Panc1 (cell line): ENCODE results near the gene ACTG1.

Source experiments
- POLR2AphosphoS5 ChIP-seq: IDR thresholded peaks from 2 replicates; pipeline ENCODE4 v1.6.1; 2012; ENCODE audit warnings: mild to moderate bottlenecking, low read depth, low read length, moderate library complexity
- TF ChIP-seq, protein P1 (sequence below): fragments of 450-650 bp; IDR thresholded peaks from 2 replicates; pipeline ENCODE4 v1.5.1; 2017; ENCODE audit warnings: mild to moderate bottlenecking

DNA sequence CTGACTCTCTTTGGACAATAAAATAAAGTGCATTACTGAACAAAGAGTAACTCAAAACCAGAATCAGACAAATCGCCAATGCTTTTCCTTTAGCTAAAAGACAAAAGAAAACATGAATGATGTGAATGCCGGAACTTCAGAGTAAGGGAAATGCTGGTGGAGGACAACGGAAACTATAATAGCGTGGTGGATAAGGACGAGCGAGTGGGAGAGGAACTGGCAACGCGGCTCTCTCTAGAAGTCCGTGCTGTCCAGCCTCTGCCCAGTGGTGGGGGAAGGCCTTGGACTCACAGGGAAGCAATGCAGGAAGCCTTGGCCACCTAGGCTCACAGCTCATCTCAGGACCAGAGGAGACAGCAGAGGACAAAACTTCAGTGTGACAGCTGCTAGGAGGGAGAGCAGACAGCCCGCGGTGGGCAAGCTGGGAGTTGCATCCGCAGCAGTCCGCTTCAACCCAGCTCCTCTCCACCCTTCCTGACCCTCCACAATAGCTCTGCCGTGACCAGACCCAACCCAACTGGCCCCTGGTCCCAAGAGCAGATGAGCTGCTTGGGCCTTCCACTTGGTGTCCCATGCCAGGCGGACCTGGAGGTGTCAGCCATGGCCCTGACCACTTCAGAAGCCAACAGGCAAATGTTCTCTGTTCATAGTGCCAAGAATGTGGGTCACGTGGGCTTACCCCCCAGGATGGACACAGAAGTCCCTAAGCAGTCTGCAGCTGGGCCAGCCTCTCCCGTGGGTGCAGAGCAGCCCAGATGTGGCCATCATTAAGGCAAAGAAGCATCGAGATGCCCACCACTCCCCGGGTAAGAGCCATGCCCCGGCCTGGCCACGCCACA lies 44.9 kb upstream of the ACTG1 start:
- TF ChIP-seq, protein P1, sequence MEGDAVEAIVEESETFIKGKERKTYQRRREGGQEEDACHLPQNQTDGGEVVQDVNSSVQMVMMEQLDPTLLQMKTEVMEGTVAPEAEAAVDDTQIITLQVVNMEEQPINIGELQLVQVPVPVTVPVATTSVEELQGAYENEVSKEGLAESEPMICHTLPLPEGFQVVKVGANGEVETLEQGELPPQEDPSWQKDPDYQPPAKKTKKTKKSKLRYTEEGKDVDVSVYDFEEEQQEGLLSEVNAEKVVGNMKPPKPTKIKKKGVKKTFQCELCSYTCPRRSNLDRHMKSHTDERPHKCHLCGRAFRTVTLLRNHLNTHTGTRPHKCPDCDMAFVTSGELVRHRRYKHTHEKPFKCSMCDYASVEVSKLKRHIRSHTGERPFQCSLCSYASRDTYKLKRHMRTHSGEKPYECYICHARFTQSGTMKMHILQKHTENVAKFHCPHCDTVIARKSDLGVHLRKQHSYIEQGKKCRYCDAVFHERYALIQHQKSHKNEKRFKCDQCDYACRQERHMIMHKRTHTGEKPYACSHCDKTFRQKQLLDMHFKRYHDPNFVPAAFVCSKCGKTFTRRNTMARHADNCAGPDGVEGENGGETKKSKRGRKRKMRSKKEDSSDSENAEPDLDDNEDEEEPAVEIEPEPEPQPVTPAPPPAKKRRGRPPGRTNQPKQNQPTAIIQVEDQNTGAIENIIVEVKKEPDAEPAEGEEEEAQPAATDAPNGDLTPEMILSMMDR = no peak
- TF ChIP-seq POLR2AphosphoS5 = peak; percentile 6
